ENCODE measurements around the gene WDR5. TPM values are rescaled to one million over a fixed set of nuclear protein-coding genes. Genes with fewer than 3 reads are reported as not detected.

WDR5 gene
- total and polyA plus RNA-seq, 2 experiments from 2014 or later = 37.0 to 56.6 TPM

GRCh38 chr9:134179918-134180785, 44.3 kb downstream of the WDR5 start:
- TF ChIP-seq POLR2AphosphoS5 (IDR thresholded peaks at IDR 0.05; ENCODE audit: low read depth) (no peak), ZNF331 (CRISPR knock-in tag; IDR thresholded peaks at IDR 0.05; ENCODE audit: low read depth) (no peak), CREB1 (CRISPR knock-in tag; IDR thresholded peaks at IDR 0.05; ENCODE audit: low read depth) (no peak), ETS1 (IDR thresholded peaks at IDR 0.05) (no peak), ZNF462 (CRISPR knock-in tag; IDR thresholded peaks at IDR 0.05) (no peak), REST (IDR thresholded peaks at IDR 0.05; ENCODE audit: unreplicated experiment) (no peak), STAT1 (IDR thresholded peaks at IDR 0.05; ENCODE audit: unreplicated experiment) (no peak), JUNB (IDR thresholded peaks at IDR 0.05; ENCODE audit: unreplicated experiment) (no peak), EZH2phosphoT487 (IDR thresholded peaks at IDR 0.05; ENCODE audit: unreplicated experiment) (no peak)
- no peaks in the 10 kb centered on the region for H3K36me3 ChIP-seq (ENCODE audit: insufficient read depth)
- no peaks in the 10 kb centered on the region for H4K20me1 ChIP-seq (replicated peaks; ENCODE audit: insufficient read depth)
- no peak overlapping the region for H3K4me3 ChIP-seq
- no peaks in the 10 kb centered on the region for H3K79me2 ChIP-seq (replicated peaks; ENCODE audit: insufficient read depth)
- DNase-seq (ENCODE audit: low spot score) (no peak), ATAC-seq (no peak)
- H3K27ac ChIP-seq (ENCODE audit: low read depth) = no peak overlapping the region
- no peak overlapping the region for H3K27ac Mint-ChIP-seq
- no peaks in the 10 kb centered on the region for H3K27me3 ChIP-seq (ENCODE audit: insufficient read depth)
- H3K9me3 Mint-ChIP-seq = peaks cover 8% of the 10 kb centered on the region
- H3K4me3 Mint-ChIP-seq = no peak overlapping the region; the same call in 2 of the 3 replicates
- no peaks in the 10 kb centered on the region for H3F3A ChIP-seq (replicated peaks; ENCODE audit: low read depth)
- H3K4me1 Mint-ChIP-seq = no peaks in the 10 kb centered on the region
- H2AFZ ChIP-seq = no peak overlapping the region
- no peak overlapping the region for H3K4me2 ChIP-seq
- peaks cover 6% of the 10 kb centered on the region for H3K36me3 Mint-ChIP-seq (ENCODE audit: low read depth)
- H3K27me3 Mint-ChIP-seq (ENCODE audit: insufficient read depth, low read depth, poor library complexity) = peaks cover 16% of the 10 kb centered on the region
- H3K9me2 ChIP-seq (ENCODE audit: insufficient read depth) = no peaks in the 10 kb centered on the region
- H3K4me1 ChIP-seq (ENCODE audit: insufficient read depth) = no peaks in the 10 kb centered on the region
